ENCODE results near the gene ESPNL.

DNA sequence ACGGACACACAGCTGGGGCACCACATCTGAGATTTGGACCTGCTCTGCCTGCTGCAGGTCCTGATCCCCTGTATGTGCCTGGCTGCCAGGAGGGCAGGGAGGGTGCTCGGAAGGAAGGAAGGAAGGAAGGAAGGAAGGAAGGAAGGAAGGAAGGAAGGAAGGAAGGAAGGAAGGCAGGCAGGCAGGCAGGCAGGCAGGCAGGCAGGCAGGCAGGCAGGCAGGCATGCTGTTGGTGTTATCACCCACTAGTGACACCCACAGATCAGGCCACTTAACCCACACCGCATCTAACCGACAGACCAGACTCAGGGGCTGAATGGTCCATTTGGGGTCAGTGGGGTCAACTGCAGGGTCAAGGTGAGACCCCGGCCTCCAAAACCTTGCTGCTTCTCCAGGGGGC is 44.1 kb downstream of the ESPNL start:
- TF ChIP-seq, protein P1, sequence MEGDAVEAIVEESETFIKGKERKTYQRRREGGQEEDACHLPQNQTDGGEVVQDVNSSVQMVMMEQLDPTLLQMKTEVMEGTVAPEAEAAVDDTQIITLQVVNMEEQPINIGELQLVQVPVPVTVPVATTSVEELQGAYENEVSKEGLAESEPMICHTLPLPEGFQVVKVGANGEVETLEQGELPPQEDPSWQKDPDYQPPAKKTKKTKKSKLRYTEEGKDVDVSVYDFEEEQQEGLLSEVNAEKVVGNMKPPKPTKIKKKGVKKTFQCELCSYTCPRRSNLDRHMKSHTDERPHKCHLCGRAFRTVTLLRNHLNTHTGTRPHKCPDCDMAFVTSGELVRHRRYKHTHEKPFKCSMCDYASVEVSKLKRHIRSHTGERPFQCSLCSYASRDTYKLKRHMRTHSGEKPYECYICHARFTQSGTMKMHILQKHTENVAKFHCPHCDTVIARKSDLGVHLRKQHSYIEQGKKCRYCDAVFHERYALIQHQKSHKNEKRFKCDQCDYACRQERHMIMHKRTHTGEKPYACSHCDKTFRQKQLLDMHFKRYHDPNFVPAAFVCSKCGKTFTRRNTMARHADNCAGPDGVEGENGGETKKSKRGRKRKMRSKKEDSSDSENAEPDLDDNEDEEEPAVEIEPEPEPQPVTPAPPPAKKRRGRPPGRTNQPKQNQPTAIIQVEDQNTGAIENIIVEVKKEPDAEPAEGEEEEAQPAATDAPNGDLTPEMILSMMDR (IDR thresholded peaks at IDR 0.05), result no peak
- no peak for TF ChIP-seq POLR2A (IDR thresholded peaks at IDR 0.05)

All from lower leg skin (tissue), 3 donors.